ENCODE data around the gene PMEL.

- TF ChIP-seq CTCF (conservative IDR thresholded peaks at IDR 0.05; ENCODE audit: low read depth, low read length) (no peak), EZH2phosphoT487 (IDR thresholded peaks at IDR 0.05; ENCODE audit: borderline replicate concordance, low read length) (no peak), EZH2 (IDR thresholded peaks at IDR 0.05; ENCODE audit: low read length, unreplicated experiment) (no peak)
These were observed 31.1 kb upstream of the PMEL start, which contains the start of gene SUOX for GRCh38 chr12:55996715-55997534.

All from PC-3 (cell line).